ENCODE measurements around the gene SLC35E2B. TPM values are rescaled to one million over a fixed set of nuclear protein-coding genes. Genes with fewer than 3 reads are reported as not detected.

The SLC35E2B gene
- total and polyA plus RNA-seq, 12 donors, result 8.4 to 30.7 (median 17.0) TPM

DNA sequence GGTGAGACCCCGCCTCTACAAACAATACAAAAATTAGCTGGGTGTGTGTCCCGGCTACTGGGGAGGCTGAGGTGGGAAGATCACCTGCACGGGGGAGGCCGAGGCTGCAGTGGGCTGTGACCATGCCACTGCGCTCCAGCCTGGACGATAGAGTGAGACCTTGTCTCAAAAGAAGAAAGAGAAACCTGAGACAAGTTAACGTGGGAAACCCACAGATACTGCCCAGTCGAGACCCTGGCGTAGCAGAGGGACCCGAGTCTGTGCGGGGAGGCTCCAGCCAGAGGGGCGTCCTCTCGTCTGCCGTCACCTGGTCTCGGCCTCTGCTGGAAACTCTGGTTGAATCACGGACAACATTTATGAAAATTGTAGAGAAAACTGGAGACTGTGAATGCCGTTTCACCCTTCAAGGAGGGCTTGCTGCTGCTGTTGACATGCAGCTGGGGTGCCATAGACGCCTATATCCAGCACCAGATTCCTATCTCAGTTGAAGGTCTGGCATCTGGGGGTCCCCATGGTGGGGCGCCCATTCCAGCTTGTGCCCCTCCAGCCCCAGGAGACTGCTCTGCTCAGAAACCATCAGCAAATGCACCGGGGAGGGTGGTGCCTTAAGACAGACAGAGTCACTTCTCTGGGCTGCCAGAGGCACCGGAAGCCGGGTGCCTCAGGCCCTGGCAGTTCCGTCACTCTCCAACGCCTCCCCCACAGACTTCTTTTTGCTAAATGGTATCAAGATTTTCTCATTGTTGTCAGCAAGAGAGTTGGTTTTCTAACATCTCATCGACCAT, 20.2 kb downstream of the SLC35E2B start:
- 95 to 96% methylated on average over 25 of the region's 25 CpGs for WGBS, 2 donors
- TF ChIP-seq, protein P1, sequence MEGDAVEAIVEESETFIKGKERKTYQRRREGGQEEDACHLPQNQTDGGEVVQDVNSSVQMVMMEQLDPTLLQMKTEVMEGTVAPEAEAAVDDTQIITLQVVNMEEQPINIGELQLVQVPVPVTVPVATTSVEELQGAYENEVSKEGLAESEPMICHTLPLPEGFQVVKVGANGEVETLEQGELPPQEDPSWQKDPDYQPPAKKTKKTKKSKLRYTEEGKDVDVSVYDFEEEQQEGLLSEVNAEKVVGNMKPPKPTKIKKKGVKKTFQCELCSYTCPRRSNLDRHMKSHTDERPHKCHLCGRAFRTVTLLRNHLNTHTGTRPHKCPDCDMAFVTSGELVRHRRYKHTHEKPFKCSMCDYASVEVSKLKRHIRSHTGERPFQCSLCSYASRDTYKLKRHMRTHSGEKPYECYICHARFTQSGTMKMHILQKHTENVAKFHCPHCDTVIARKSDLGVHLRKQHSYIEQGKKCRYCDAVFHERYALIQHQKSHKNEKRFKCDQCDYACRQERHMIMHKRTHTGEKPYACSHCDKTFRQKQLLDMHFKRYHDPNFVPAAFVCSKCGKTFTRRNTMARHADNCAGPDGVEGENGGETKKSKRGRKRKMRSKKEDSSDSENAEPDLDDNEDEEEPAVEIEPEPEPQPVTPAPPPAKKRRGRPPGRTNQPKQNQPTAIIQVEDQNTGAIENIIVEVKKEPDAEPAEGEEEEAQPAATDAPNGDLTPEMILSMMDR (IDR thresholded peaks at IDR 0.05), result no peak
- H3K4me1 ChIP-seq, result peaks cover 0 to 19% (median 0%) of the 10 kb centered on the region in 9 donors
- H3K36me3 ChIP-seq, result peaks cover 0 to 71% (median 5%) of the 10 kb centered on the region in 9 donors
- DNase-seq (no peak), ATAC-seq (no peak)
- no peak overlapping the region for H3K4me3 ChIP-seq
- no peaks in the 10 kb centered on the region for H3K27me3 ChIP-seq
- no peak overlapping the region for H3K27ac ChIP-seq
- intact Hi-C loops (cut with DNase I), result no loop called here
- no peaks in the 10 kb centered on the region for H3K9me3 ChIP-seq

DNA sequence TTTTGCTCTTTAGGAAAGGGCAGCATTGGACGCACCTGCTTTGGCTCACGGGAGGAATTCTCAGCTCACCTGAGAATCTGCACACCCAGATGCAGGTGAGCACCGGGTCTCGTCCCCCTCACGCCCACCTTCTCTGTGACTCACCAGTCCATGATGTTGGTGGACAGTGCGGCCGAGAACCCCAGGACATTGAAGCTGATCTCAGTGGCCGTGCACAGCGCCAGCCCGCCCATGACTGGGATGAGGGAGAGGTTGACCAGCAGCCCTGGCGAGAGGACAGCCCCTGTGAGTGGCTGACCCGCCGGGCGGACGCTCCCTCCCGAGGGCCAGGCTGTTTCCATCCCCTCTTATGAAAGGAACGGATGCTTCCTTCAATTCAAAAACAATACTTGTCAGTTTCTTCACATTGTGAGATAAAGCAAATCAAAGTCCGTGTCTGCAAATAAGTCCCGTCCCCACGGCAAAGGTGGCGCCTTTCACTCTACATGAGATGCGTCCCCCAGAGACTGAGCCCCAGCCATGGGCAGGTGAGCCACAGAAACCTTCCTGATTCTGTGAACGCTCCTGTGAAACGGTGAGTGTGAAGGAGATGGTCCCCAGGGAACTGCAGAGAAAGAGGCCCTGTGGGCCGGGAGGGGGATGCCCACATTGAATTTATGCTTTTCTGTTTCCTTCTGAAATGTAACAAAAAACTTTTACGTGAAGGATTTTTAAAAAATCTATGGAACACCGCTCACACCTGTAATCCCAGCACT, 21.1 kb downstream of the SLC35E2B start:
- no peak for ATAC-seq
- no peak for DNase-seq
- Histone ChIP-seq H3K4me1 (peaks cover 0 to 17% (median 0%) of the 10 kb centered on the region in 9 donors), H3K27ac (no peak overlapping the region), H3K36me3 (peaks cover 0 to 77% (median 5%) of the 10 kb centered on the region in 9 donors), H3K4me3 (no peak overlapping the region), H3K27me3 (no peaks in the 10 kb centered on the region), H3K9me3 (no peaks in the 10 kb centered on the region)
- intact Hi-C loops (cut with DNase I), result no loop called here
- TF ChIP-seq, protein P1 (IDR thresholded peaks at IDR 0.05), result no peak
- 87 to 89% methylated on average over 27 of the region's 27 CpGs for WGBS, 2 donors

DNA sequence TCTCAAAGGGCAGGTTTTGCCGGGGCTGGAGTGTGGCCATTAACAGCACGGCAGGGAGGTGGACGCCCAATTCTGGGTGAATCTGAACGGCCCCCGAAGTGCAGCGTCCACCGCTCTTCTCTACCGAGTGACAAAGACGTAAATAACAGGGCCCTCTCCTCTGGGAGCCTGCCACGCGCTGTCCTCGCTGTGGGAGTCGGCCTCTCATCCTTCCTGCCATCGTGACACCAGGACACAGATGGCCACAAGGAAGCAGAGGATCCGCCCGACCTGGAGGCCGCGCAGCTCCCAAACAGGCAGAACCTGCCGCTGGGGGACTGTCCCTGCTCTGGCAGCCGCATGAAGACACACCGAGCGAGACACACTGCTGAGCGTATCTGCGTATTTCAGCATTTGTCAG, 21.7 kb downstream of the SLC35E2B start:
- peak in 1 of 8 donors; percentile 19 for ATAC-seq
- H3K9me3 ChIP-seq, result no peaks in the 10 kb centered on the region
- intact Hi-C loops (cut with DNase I), result no loop called here
- H3K27ac ChIP-seq, result peak overlapping the region in 4 of 10 donors; percentile 47 to 78 (median 70)
- no peak for DNase-seq
- 80 to 82% methylated on average over 24 of the region's 24 CpGs for WGBS, 2 donors
- peaks cover 0 to 17% (median 0%) of the 10 kb centered on the region in 9 donors for H3K4me1 ChIP-seq
- no peaks in the 10 kb centered on the region for H3K27me3 ChIP-seq
- H3K36me3 ChIP-seq, result peaks cover 0 to 84% (median 9%) of the 10 kb centered on the region in 9 donors
- no peak overlapping the region for H3K4me3 ChIP-seq
- TF ChIP-seq, protein P1 (IDR thresholded peaks at IDR 0.05), result no peak
